Middle frontal gyrus (tissue), 1 donor: ENCODE data around the gene ATAD3C.
"Not testable (repeated sequence)": the region's sequence is repeated elsewhere in the genome, so short reads cannot be mapped to it uniquely, and the experiment has no call there.

Source experiments
- DNase-seq: peaks from one replicate; pipeline ENCODE4 v3.0.0-alpha.2; 2015; ENCODE audit warnings: low spot score; ENCODE audit errors: extremely low spot score

ATAD3C gene

GRCh38 chr1:1441002-1441888 lies 8.2 kb upstream of the ATAD3C start:
- DNase-seq: no peak

- DNase-seq: no peak
These were observed 7.3 kb upstream of the ATAD3C start for GRCh38 chr1:1442069-1442770.

- DNase-seq: not testable (repeated sequence)
These were observed 2.9 kb upstream of the ATAD3C start for GRCh38 chr1:1446631-1447030.

- not testable (repeated sequence) for DNase-seq
These were observed 1.1 kb downstream of the ATAD3C start for GRCh38 chr1:1450616-1451015.

GRCh38 chr1:1451696-1452364 lies 2.3 kb downstream of the ATAD3C start:
- no peak for DNase-seq

- not testable (repeated sequence) for DNase-seq
These were observed 2.9 kb downstream of the ATAD3C start for GRCh38 chr1:1452365-1452739.

- DNase-seq: no peak
These were observed 3.4 kb downstream of the ATAD3C start for GRCh38 chr1:1452882-1453281.

GRCh38 chr1:1454286-1455056 lies 5.0 kb downstream of the ATAD3C start:
- DNase-seq: not testable (repeated sequence)

- DNase-seq: no peak
These were observed 5.9 kb downstream of the ATAD3C start for GRCh38 chr1:1455366-1455884.

- DNase-seq: not testable (repeated sequence)
These were observed 6.4 kb downstream of the ATAD3C start for GRCh38 chr1:1455934-1456333.

- DNase-seq: not testable (repeated sequence)
These were observed 7.3 kb downstream of the ATAD3C start for GRCh38 chr1:1456683-1457255.

GRCh38 chr1:1459156-1459555 lies 9.7 kb downstream of the ATAD3C start:
- not testable (repeated sequence) for DNase-seq

- not testable (repeated sequence) for DNase-seq
These were observed 10.2 kb downstream of the ATAD3C start for GRCh38 chr1:1459711-1460110.

- DNase-seq: no peak
These were observed 11.1 kb downstream of the ATAD3C start for GRCh38 chr1:1460540-1461130.

GRCh38 chr1:1461721-1462317 lies 12.3 kb downstream of the ATAD3C start:
- no peak for DNase-seq

GRCh38 chr1:1462318-1462966 lies 13.0 kb downstream of the ATAD3C start:
- no peak for DNase-seq

- no peak for DNase-seq
These were observed 13.8 kb downstream of the ATAD3C start for GRCh38 chr1:1463312-1463711.

- not testable (repeated sequence) for DNase-seq
These were observed 18.9 kb downstream of the ATAD3C start for GRCh38 chr1:1468196-1468985.
